GM10266 (cell line): Measurements from ENCODE around the gene BTN3A1.
"Not testable (repeated sequence)": the region's sequence is repeated elsewhere in the genome, so short reads cannot be mapped to it uniquely, and the experiment has no call there.

Source experiments
- DNase-seq: peaks from one replicate; pipeline ENCODE4 v3.0.0; 2012; ENCODE audit errors: extremely low spot score
- CTCF ChIP-seq: IDR thresholded peaks from 2 replicates; pipeline ENCODE4 v1.5.1; 2012; ENCODE audit warnings: mild to moderate bottlenecking, low read depth; ENCODE audit not compliant: control insufficient read depth, insufficient read depth; ENCODE audit errors: missing control alignments

The BTN3A1 gene

DNA sequence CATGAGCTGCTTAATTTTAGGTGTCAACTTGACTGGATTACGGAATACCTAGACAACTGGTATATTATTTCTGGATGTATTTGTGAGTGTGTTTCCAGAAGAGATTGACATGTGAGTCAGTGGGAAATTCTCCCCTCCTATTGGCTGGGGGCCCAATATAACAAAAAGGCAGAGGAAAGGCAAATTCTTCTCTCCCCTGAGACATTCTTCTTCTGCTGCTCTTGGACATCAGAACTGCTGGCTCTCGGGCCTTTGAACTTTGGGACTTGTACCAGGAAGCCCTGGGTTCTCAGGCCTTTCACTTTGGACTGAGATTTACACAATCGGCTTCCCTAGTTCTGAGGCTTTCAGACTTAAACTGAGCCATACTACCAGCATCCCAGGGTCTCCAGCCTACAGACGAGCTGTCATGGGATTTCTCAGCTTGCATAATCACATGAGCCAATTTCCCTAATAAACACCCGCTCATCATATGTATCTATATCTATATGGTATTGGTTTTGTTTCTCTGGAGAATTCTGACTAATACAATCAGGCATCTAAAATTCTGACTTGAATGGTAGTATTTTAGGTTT, 30.6 kb downstream of the BTN3A1 start:
- no peak for TF ChIP-seq CTCF
- no peak for DNase-seq

DNA sequence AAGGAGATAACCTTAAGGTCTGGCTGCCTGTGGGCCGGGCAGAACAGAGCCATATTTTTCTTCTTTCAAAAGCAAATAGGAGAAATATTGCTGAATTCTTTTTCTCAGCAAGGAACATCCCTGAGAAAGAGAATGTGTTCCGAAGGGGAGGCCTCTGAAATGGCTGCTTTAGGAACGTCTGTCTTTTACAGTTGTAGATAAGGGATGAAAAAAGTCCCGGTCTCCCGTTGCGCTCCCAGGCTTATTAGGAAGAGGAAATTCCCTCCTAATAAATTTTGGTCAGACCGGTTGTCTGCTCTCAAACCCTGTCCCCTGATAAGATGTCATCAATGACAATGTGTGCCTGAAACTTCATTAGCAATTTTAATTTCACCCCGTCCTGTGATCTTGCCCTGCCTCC, 31.6 kb downstream of the BTN3A1 start:
- DNase-seq, result not testable (repeated sequence)

- DNase-seq, result no peak
- TF ChIP-seq CTCF, result no peak
These were observed 33.9 kb downstream of the BTN3A1 start for GRCh38 chr6:26436018-26436417.

GRCh38 chr6:26437550-26437949, 35.5 kb downstream of the BTN3A1 start:
- DNase-seq, result no peak

GRCh38 chr6:26438000-26438399, 35.9 kb downstream of the BTN3A1 start:
- no peak for TF ChIP-seq CTCF
- no peak for DNase-seq

More at GRCh38 chr6:26437550-26437949, 35.5 kb downstream of the BTN3A1 start:
- no peak for TF ChIP-seq CTCF

- no peak for TF ChIP-seq CTCF
- no peak for DNase-seq
These were observed 37.4 kb downstream of the BTN3A1 start for GRCh38 chr6:26439151-26440125.

GRCh38 chr6:26440977-26441358, 38.9 kb downstream of the BTN3A1 start:
- DNase-seq, result no peak
- TF ChIP-seq CTCF, result no peak
